Dermis microvascular lymphatic vessel endothelial cell (primary cell): ENCODE data around the gene PPP1R9B. TPM values are rescaled to one million over a fixed set of nuclear protein-coding genes. Genes with fewer than 3 reads are reported as not detected.
A peak's percentile ranks its signal among the peaks of the same experiment; 100 is the strongest.

Source experiments
- DNase-seq, 2 donors: peaks; one replicate each; pipeline versions ENCODE4 v3.0.0 to v3.0.0-alpha.2; 2010; ENCODE audit warnings: low read depth in 2 of 2
- total RNA-seq: library from RNA; depleted of rRNA; stranded (reverse); fragments of >200 nt; gene quantifications from 2 replicates; pipeline ENCODE4 v1.2.1, GENCODE V29; 2014

Gene PPP1R9B
- total RNA-seq, 1 donor from 2014 or later = 21.3 TPM

- DNase-seq = peak in 1 of 2 donors; percentile 30
Observed at GRCh38 chr17:50128441-50129352, 21.8 kb downstream of the PPP1R9B start.

GRCh38 chr17:50127697-50128361 lies 22.6 kb downstream of the PPP1R9B start:
- DNase-seq = peak in 1 of 2 donors; percentile 52

GRCh38 chr17:50125420-50125997 lies 25.0 kb downstream of the PPP1R9B start:
- no peak for DNase-seq

GRCh38 chr17:50123649-50124349 lies 26.7 kb downstream of the PPP1R9B start:
- DNase-seq = peak in 1 of 2 donors; percentile 25

- no peak for DNase-seq
Observed at GRCh38 chr17:50122945-50123344, 27.5 kb downstream of the PPP1R9B start.

GRCh38 chr17:50120475-50121253 lies 29.8 kb downstream of the PPP1R9B start:
- DNase-seq = no peak

GRCh38 chr17:50118828-50119218 lies 31.7 kb downstream of the PPP1R9B start:
- no peak for DNase-seq

GRCh38 chr17:50118076-50118827 lies 32.2 kb downstream of the PPP1R9B start:
- no peak for DNase-seq

- DNase-seq = peak; percentile 20 to 74
Observed at GRCh38 chr17:50117202-50118051, 33.0 kb downstream of the PPP1R9B start.

- DNase-seq = no peak
Observed at GRCh38 chr17:50115756-50116155, 34.7 kb downstream of the PPP1R9B start.

- peak; percentile 63 to 74 for DNase-seq
Observed at GRCh38 chr17:50114849-50115357, 35.6 kb downstream of the PPP1R9B start.

- DNase-seq = no peak
Observed at GRCh38 chr17:50114401-50114800, 36.1 kb downstream of the PPP1R9B start.

GRCh38 chr17:50113624-50114320 lies 36.7 kb downstream of the PPP1R9B start:
- DNase-seq = no peak

- DNase-seq = no peak
Observed at GRCh38 chr17:50112694-50113093, 37.8 kb downstream of the PPP1R9B start.

GRCh38 chr17:50111673-50112655 lies 38.5 kb downstream of the PPP1R9B start:
- DNase-seq = no peak

GRCh38 chr17:50110591-50111349 lies 39.7 kb downstream of the PPP1R9B start:
- peak in 1 of 2 donors; percentile 48 for DNase-seq
